ENCODE results near the gene NPTX1. TPM values are rescaled to one million over a fixed set of nuclear protein-coding genes. Genes with fewer than 3 reads are reported as not detected.

The NPTX1 gene
- total and polyA plus RNA-seq, 2 donors (not counting 1 experiment from before 2014, with no cell fraction given) = 0.07 to 0.57 TPM

- no peak overlapping the region for H3K27ac Mint-ChIP-seq
- Histone ChIP-seq H3K4me1 (ENCODE audit: control insufficient read depth in 2 of 2, insufficient read depth in 2 of 2, low read length in 2 of 2) (no peaks in the 10 kb centered on the region), H2AFZ (ENCODE audit: insufficient read depth, low read depth, low read length, poor library complexity, severe bottlenecking) (no peak overlapping the region), H3K9me3 (ENCODE audit: control extremely low read depth in 1 of 3, control insufficient read depth in 2 of 3, insufficient read depth in 1 of 3, low read length in 2 of 3) (peaks cover 0 to 3% (median 0%) of the 10 kb centered on the region in 3 donors), H3K4me2 (replicated peaks; ENCODE audit: low read depth, low read length, poor library complexity, severe bottlenecking) (no peak overlapping the region), H3K27me3 (replicated peaks in 1 of 4; ENCODE audit: control extremely low read depth in 1 of 4, control insufficient read depth in 3 of 4, insufficient read depth in 4 of 4, low read length in 3 of 4) (peaks cover 0 to 28% (median under 1%) of the 10 kb centered on the region in 4 experiments), H3K4me3 (ENCODE audit: control extremely low read depth in 1 of 5, extremely low read depth in 1 of 5, insufficient read depth in 1 of 5, low read depth in 2 of 5, low read length in 4 of 5) (no peak overlapping the region), H4K20me1 (ENCODE audit: control insufficient read depth, insufficient read depth, low read length, poor library complexity, severe bottlenecking) (no peaks in the 10 kb centered on the region), H3K36me3 (replicated peaks in 1 of 2; ENCODE audit: control extremely low read depth in 1 of 2, control insufficient read depth in 1 of 2, extremely low read depth in 1 of 2, insufficient read depth in 2 of 2, low read length in 1 of 2) (no peaks in the 10 kb centered on the region), H3K27ac (ENCODE audit: low read length in 2 of 2) (no peak overlapping the region), H3K79me2 (ENCODE audit: control insufficient read depth, insufficient read depth, low read length) (no peaks in the 10 kb centered on the region), H3K9ac (ENCODE audit: low read length) (no peak overlapping the region)
- peaks cover 43% of the 10 kb centered on the region for H3K27me3 Mint-ChIP-seq
- H3K9me3 Mint-ChIP-seq (ENCODE audit: insufficient read depth) = no peaks in the 10 kb centered on the region
- CTCF ChIA-PET = no interaction called here
- H3K4me1 Mint-ChIP-seq = peaks cover 1% of the 10 kb centered on the region
- ATAC-seq (ENCODE audit: low read depth) = no peak
- DNase-seq = no peak
- intact Hi-C loops (cut with micrococcal nuclease) = no loop called here
- WGBS (ENCODE audit: insufficient coverage) = 84% methylated on average over 11 of the region's 11 CpGs
- H3K4me3 Mint-ChIP-seq = no peak overlapping the region
- TF ChIP-seq, protein P1, sequence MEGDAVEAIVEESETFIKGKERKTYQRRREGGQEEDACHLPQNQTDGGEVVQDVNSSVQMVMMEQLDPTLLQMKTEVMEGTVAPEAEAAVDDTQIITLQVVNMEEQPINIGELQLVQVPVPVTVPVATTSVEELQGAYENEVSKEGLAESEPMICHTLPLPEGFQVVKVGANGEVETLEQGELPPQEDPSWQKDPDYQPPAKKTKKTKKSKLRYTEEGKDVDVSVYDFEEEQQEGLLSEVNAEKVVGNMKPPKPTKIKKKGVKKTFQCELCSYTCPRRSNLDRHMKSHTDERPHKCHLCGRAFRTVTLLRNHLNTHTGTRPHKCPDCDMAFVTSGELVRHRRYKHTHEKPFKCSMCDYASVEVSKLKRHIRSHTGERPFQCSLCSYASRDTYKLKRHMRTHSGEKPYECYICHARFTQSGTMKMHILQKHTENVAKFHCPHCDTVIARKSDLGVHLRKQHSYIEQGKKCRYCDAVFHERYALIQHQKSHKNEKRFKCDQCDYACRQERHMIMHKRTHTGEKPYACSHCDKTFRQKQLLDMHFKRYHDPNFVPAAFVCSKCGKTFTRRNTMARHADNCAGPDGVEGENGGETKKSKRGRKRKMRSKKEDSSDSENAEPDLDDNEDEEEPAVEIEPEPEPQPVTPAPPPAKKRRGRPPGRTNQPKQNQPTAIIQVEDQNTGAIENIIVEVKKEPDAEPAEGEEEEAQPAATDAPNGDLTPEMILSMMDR (IDR thresholded peaks at IDR 0.05) = no peak
- TF ChIP-seq EZH2 (IDR thresholded peaks at IDR 0.05; ENCODE audit: borderline replicate concordance, insufficient read depth, low read depth, low read length, poor library complexity, severe bottlenecking) = no peak
- POLR2A ChIA-PET = no interaction called here
Measured at GRCh38 chr17:80498920-80499410, 22.6 kb upstream of the NPTX1 start.

DNA sequence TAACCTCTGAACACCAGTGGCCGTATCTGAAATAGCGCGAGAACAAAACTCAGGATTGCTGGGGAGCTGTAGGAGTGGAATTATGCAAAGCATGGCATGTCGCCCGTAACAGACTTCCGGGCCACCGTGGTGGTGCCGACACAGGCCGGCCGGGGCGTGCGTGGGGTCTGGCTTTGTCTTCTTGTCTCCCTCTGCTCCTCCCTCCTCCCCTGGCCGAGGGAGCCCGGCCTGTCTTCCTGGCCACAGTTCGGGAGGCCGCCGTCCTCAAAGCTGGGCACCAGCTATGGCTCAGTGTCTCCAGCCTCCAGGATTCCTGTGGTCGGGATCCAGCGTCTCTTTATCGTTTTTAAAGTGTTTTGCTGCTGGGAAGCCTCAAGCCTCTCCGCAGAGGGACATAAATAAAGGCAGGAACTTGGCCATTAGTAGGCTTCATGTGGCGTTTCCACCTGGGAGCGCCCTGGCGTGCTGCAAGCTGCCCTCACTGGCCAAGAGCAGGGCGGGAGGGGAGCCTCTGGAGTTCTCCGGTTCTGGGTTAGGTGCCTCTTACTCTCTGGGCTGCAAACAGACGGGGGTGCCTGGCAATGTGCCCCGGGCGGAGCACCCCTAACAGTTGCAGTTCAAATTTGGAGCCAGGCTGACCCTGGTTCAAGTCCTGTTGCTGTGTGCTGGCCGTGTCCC is 22.0 kb upstream of the NPTX1 start:
- Histone ChIP-seq H3K4me2 (replicated peaks; ENCODE audit: low read depth, low read length, poor library complexity, severe bottlenecking) (peak overlapping the region; percentile 5), H4K20me1 (ENCODE audit: control insufficient read depth, insufficient read depth, low read length, poor library complexity, severe bottlenecking) (no peaks in the 10 kb centered on the region), H3K79me2 (ENCODE audit: control insufficient read depth, insufficient read depth, low read length) (no peaks in the 10 kb centered on the region), H3K9me3 (ENCODE audit: control extremely low read depth in 1 of 3, control insufficient read depth in 2 of 3, insufficient read depth in 1 of 3, low read length in 2 of 3) (peaks cover 0 to 3% (median 0%) of the 10 kb centered on the region in 3 donors), H2AFZ (ENCODE audit: insufficient read depth, low read depth, low read length, poor library complexity, severe bottlenecking) (no peak overlapping the region), H3K27me3 (replicated peaks in 1 of 4; ENCODE audit: control extremely low read depth in 1 of 4, control insufficient read depth in 3 of 4, insufficient read depth in 4 of 4, low read length in 3 of 4) (peaks cover 0 to 23% (median under 1%) of the 10 kb centered on the region in 4 experiments), H3K9ac (ENCODE audit: low read length) (no peak overlapping the region), H3K4me1 (ENCODE audit: control insufficient read depth in 2 of 2, insufficient read depth in 2 of 2, low read length in 2 of 2) (no peaks in the 10 kb centered on the region), H3K36me3 (replicated peaks in 1 of 2; ENCODE audit: control extremely low read depth in 1 of 2, control insufficient read depth in 1 of 2, extremely low read depth in 1 of 2, insufficient read depth in 2 of 2, low read length in 1 of 2) (no peaks in the 10 kb centered on the region), H3K27ac (ENCODE audit: low read length in 2 of 2) (no peak overlapping the region), H3K4me3 (ENCODE audit: control extremely low read depth in 1 of 5, extremely low read depth in 1 of 5, insufficient read depth in 1 of 5, low read depth in 2 of 5, low read length in 4 of 5) (no peak overlapping the region)
- H3K4me3 Mint-ChIP-seq = no peak overlapping the region
- no peak for DNase-seq
- TF ChIP-seq EZH2 (IDR thresholded peaks at IDR 0.05; ENCODE audit: borderline replicate concordance, insufficient read depth, low read depth, low read length, poor library complexity, severe bottlenecking) = no peak
- TF ChIP-seq, protein P1 (IDR thresholded peaks at IDR 0.05) = no peak
- ChIA-PET POLR2A (no interaction called here), CTCF (no interaction called here)
- peaks cover 1% of the 10 kb centered on the region for H3K4me1 Mint-ChIP-seq
- no peak for ATAC-seq (ENCODE audit: low read depth)
- no peak overlapping the region for H3K27ac Mint-ChIP-seq
- H3K9me3 Mint-ChIP-seq (ENCODE audit: insufficient read depth) = no peaks in the 10 kb centered on the region
- H3K27me3 Mint-ChIP-seq = peaks cover 42% of the 10 kb centered on the region
- intact Hi-C loops (cut with micrococcal nuclease) = no loop called here
- 66% methylated on average over 28 of the region's 30 CpGs for WGBS (ENCODE audit: insufficient coverage)
